Measurements from ENCODE around the gene HMGN4.

The HMGN4 gene

DNA sequence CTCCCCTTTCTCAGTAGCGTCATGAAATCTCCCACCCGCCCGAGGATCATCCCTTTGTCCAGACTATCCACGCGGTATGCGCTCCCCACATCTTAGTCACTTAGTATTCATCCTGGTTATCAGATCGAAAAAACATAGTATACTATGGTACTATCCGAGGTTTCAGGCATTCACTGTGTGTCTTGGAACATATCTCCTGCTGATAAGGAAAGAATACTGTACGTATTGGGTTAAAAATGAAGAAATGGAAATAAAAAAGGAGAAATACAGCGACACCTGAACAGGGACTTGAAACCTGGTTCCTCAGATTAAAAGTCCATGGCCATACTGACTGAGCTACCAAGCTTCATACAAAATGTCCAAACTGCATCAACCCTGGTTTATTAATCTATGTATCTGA lies 14.0 kb downstream of the HMGN4 start:
- no peak for DNase-seq (ENCODE audit: low read depth in 2 of 2)

- DNase-seq (ENCODE audit: low read depth in 2 of 2): no peak
Measured at GRCh38 chr6:26552640-26553188, 14.5 kb downstream of the HMGN4 start.

- DNase-seq (ENCODE audit: low read depth in 2 of 2): peak; percentile 41 to 69
Measured at GRCh38 chr6:26553264-26553634, 15.1 kb downstream of the HMGN4 start.

DNA sequence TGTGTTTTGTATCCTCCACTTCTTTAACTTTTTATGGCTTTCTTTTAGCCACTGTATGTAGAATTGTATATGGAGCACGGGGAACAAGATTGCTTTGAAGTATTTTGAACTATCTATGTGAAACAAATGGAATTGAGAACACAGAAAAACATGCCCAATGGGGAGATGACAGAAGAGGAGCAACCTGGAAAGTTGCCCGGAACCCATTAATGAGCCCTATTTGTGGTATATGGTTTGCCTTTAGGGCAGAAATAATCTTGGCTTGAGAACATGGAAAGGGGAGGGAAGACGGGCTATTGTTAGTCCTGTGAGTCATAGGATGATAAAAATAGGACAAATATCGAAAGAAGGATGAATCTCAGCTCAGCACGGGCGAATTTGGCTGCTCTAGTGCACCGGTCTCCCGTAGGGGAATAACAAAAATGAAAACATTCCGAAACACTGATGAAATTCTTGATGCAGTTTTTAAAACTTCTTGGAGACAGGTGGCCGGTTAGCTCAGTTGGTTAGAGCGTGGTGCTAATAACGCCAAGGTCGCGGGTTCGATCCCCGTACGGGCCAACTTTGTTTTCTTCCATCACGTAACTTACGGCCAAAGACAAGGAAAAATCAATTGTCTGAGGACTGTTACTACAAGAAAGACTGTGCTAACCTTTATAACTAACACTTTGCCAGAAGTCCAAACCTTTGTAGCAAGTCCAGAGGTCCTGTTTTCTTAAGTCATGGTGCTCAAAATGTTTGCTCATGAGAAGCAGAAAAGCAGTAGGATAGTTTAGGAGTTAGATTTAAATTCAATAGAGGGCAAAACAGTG lies 15.7 kb downstream of the HMGN4 start:
- DNase-seq (ENCODE audit: low read depth in 2 of 2): peak; percentile 48 to 73

- DNase-seq (ENCODE audit: low read depth in 2 of 2): no peak
Measured at GRCh38 chr6:26554447-26554696, 16.2 kb downstream of the HMGN4 start.

DNA sequence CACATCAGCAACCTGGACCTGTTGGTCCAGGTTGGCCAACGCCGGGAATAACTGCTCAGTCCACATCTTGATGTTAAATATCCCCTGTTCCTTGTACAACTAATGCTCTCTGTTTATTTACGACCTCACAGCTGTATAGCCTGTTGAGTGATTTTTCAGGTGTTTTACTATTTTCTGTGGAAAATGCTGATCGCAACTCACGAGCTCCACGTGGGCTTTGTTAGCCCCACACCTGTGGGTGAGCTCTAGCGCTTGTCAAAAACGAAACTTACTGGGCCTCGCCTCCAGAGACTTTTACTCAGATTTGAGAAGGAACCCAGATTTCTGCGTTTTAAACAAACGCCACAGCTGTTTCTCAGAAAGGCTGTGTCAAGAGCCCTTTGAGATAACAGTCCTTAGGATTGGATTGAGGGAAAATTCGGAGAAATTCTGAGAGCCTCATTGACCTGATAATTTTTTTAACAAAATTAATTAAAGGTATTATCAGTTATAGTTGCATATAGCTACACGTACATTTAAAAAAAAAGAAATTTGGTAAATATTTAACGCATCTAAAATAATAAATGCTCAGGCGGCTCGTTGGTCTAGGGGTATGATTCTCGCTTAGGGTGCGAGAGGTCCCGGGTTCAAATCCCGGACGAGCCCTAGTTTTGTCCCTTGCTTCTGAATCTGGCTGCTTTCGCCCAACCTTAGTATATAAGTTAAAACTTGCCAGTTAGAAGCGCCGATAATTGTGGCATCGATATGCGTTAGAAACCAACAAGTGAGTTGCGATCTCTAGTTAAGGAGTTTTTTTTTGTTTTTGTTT lies 16.7 kb downstream of the HMGN4 start:
- DNase-seq (ENCODE audit: low read depth in 2 of 2): peak in 1 of 2 donors; percentile 55

- no peak for DNase-seq (ENCODE audit: low read depth in 2 of 2)
Measured at GRCh38 chr6:26555505-26556262, 17.5 kb downstream of the HMGN4 start.

DNA sequence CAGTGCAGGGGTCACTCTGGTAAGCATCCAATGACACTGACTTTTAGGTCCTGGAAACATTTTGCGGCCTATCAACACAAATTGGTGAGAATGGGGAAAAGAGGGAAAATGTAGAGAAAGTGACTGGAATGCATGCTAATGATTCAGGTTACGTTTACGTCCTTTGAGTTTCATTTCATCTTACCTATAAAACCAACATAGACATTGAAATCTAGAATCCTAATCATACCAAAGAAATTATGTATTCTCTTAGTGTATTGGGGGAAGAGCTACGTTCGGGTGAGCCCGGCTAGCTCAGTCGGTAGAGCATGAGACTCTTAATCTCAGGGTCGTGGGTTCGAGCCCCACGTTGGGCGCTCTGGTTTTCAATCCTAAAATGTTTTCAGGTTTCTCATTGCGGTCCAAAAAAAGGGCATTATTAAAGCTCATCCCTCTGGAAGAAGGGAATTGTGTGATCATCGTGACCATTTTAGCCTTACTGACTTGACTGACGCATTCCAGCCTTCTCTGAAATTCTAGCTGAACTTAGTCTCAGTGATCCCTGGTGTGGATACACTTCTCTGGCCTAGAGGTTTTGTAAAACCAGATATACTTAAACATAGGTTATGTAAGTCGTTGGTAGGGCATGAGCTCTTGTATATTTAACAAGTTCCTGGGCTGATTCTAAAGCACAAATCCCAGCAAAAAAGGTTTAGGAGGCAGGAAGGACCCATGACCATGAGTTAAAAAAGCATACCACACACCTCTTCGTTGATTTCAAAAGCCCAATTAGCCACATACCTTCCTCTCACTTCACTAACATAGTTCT lies 18.3 kb downstream of the HMGN4 start:
- DNase-seq (ENCODE audit: low read depth in 2 of 2): peak in 1 of 2 donors; percentile 55

DNA sequence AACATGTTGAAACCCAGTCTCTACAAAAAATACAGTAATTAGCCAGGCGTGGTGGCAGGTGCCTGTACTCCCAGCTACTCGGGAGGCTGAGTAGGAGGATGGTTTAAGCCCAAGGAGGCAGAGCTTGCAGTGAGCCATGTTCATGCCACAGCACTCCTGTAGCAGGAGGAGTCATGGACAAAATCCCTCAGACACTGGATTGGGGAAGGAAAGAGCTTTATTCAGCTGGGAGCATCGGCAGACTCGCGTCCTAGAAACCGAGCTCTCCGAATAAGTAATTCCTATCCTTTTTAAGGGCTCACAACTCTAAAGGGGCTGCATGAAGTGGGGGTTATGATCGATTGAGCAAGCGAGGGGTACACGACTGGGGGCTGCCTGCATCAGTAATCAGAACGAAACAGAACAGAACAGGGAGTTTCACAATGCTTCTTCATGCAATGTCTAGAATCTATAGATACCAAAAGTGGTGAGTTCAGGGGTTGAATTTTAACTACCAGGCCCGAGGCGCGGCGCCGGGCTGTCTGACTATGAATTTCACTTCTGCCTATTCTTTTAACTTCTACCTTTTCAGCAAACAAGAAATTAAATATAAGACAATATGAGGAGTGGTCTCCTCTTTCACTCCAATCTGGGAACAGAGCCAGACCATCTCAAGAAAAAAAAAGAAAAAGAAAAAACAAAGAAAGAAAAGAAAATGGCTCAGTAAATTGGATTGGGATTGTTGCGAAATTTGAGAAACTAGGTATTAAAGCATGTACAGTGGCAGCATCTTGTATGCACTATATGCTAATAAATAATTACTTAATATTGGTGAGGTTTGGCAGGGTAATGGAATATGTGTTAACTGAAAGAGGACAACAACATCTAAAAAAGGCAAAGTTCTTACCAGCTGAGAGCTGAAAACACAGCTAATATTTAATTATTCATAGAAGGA lies 23.6 kb downstream of the HMGN4 start:
- no peak for DNase-seq (ENCODE audit: low read depth in 2 of 2)

DNA sequence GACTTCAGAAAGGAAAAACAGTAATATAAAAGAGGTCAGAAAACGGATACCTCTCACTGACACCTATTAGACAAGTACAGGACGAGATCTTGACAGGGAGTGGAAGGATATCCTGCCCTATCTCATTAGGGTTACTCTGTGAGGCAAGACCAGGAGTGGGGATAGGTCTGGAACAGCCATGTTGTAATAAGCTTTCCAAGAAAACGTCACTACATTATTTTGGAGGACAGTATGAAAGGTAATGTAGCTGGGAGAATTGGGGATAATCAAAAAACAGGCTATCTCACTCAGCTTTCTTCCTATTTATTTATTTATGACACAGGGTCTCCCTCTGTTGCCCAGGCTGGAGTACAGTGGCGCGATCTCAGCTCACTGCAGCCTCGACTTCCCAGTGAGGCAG lies 25.3 kb downstream of the HMGN4 start:
- no peak for DNase-seq (ENCODE audit: low read depth in 2 of 2)

DNA sequence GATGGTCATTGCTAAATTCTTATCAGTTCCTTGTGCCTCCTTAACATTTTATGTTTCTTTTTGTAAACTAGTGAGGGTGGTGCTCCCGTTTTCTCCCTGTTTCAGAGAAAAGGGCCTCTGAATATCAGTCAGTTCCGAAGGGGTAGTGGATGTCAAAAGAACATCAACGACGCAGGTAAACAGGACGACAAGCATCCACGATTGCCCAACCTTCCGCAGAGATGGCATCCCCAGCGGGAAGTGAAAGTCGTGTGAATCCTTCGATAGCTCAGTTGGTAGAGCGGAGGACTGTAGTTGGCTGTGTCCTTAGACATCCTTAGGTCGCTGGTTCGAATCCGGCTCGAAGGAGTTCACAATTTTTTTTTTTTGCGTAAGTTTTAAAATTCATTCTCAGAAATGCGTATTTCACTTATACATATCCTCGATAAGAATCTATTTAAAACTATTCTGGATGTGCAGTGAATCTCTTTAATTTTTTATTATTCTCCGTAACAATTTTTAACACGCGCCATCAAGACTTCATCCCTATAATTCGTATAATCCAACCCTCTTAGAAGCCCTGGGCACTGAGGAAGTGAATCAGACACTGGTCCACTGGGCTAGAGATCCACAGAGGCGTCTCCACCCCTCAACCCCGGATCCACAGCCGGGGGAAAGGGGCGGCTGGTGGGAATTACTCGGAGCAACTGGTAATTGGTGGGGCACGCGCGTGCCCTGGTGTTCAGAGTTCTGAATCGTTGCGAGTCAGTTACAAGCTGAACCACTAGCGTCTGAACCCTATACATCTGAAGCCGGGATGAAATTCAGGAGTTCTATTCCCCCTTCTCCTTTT lies 30.7 kb downstream of the HMGN4 start:
- peak; percentile 89 to 95 for DNase-seq (ENCODE audit: low read depth in 2 of 2)

DNA sequence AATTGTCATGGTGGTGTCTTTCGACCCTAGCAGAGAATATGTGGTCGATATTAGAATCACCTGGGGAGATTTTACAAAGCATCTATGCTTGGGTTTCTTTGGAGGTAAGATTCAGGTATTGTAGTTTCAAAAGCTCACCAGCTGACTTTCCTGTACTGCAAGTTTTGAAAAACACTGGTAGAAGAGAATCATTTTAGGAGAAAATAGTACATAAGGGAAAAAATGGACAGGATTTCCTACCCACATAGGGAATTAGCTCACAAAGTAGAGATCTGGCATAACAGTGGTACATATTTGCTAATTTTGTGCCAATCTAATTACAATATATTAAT lies 31.2 kb downstream of the HMGN4 start:
- no peak for DNase-seq (ENCODE audit: low read depth in 2 of 2)

DNA sequence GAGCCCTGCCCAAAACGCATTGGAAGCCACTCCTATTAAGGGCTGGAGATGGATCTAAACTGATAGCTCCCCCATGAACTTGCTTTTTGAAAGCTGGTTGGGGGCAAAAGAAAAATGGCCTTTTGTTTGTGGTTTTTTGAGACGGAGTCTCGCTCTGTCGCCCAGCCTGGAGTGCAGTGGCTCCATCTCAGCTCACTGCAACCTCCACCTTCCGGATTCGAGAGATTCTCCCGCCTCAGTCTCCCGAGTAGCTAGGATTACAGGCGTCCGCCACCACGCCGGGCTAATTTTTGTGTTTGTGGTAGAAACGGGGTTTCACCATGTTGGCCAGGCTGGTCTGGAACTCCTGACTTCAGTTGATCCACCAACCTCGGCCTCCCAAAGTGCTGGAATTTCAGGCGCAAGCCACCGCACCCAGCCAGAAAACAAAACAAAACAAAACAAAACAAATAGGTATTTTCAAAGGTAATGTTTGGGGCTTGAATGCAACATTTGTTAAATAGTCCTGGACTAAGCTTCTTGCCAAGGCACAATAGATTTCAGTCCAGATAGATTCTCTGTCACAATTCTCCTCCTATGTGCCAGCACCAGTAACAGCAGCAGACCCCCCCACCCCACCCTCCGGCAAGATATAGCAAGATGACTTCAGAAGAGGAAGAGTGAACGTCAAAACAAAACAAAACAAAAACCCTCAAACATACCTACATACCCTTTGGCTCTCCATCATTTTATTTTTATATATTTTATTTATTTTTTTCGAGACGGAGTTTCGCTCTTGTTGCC lies 32.1 kb downstream of the HMGN4 start:
- no peak for DNase-seq (ENCODE audit: low read depth in 2 of 2)

DNA sequence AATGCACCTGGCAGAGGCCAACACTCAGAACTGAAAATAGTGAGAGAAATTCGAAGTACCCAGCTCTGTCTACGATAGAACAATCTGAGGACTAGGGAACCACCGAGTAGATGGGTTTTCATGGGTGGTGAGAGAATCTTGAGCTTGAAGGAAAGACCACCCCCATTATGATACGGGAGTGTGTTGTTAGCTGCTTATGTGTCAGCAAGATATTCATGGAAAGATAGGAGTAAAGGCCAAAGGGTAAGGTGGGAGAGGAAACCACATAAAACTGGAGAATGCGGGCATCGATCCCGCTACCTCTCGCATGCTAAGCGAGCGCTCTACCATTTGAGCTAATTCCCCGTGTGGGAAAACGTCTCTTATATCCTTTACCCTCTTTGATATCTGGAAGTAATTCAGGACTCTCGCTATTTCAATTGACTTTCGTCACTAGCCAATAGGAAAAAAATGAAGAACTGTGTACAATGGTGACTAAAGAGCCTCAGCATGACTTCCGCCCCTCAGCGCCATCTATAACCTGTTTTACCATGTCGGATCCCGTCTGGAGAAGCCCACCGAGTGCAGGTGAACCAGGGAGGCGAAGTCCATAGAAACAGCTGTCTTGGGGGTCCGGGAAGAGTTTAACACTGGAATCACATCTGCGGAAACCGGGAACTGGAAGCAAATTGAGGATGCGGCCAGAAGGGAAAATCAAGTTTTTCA lies 33.6 kb downstream of the HMGN4 start:
- no peak for DNase-seq (ENCODE audit: low read depth in 2 of 2)

DNA sequence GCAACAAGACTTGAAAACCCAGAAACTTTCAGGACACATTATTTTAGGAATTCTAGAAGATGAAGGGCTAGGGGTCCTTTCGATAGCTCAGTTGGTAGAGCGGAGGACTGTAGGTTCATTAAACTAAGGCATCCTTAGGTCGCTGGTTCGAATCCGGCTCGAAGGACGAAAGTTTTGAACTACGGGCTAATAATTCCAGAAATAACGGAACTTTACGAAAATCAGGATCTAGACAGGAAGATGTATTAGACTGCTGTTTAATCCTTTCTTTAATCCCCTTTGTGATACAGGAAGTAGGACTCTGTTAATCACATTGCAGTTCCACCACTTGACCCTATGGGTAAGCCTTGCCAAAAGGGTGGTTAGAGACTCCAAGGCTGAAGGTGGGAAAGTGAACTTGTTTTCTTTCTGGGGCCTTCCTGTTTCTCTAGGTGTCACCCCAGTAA lies 37.4 kb downstream of the HMGN4 start:
- DNase-seq (ENCODE audit: low read depth in 2 of 2): no peak

GRCh38 chr6:26576407-26576843 lies 38.3 kb downstream of the HMGN4 start:
- DNase-seq (ENCODE audit: low read depth in 2 of 2): no peak

GRCh38 chr6:26576929-26577719 lies 39.0 kb downstream of the HMGN4 start:
- DNase-seq (ENCODE audit: low read depth in 2 of 2): peak; percentile 65 to 67
